ENCODE data around the gene TRIM62. TPM values are rescaled to one million over a fixed set of nuclear protein-coding genes. Genes with fewer than 3 reads are reported as not detected.

TRIM62 gene
- total RNA-seq, 3 donors from 2014 or later: 4.3 to 10.8 (median 7.2) TPM

DNA sequence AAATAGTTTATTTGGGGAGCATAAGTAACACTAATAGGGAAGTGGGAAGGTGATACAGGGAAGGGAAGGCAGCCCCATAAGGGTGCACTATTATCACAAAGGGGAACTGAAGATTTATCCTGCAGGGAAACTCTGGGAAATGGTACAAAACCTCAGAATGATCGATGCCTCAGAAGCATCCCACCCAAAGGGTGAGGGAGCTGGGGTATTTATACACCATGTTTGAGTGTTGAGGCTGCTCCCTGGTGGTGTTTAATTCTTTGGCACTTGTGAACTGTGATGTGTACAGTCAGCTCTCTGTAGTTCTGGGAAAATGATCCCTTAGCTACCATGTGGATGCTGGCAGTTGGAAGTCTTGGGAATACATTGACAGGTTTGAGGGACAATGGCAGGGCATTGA is 5.1 kb upstream of the TRIM62 start:
- intact Hi-C loops (cut with DNase I; ENCODE audit: low total_unique reads): no loop called here
- Histone ChIP-seq H3K9me3 (no peaks in the 10 kb centered on the region), H3K27ac (no peak overlapping the region), H3K27me3 (no peaks in the 10 kb centered on the region), H3K36me3 (no peaks in the 10 kb centered on the region), H3K4me1 (no peaks in the 10 kb centered on the region), H3K4me3 (no peak overlapping the region)
- TF ChIP-seq POLR2A (IDR thresholded peaks at IDR 0.05): no peak
- TF ChIP-seq, protein P1, sequence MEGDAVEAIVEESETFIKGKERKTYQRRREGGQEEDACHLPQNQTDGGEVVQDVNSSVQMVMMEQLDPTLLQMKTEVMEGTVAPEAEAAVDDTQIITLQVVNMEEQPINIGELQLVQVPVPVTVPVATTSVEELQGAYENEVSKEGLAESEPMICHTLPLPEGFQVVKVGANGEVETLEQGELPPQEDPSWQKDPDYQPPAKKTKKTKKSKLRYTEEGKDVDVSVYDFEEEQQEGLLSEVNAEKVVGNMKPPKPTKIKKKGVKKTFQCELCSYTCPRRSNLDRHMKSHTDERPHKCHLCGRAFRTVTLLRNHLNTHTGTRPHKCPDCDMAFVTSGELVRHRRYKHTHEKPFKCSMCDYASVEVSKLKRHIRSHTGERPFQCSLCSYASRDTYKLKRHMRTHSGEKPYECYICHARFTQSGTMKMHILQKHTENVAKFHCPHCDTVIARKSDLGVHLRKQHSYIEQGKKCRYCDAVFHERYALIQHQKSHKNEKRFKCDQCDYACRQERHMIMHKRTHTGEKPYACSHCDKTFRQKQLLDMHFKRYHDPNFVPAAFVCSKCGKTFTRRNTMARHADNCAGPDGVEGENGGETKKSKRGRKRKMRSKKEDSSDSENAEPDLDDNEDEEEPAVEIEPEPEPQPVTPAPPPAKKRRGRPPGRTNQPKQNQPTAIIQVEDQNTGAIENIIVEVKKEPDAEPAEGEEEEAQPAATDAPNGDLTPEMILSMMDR (IDR thresholded peaks at IDR 0.05): no peak
- TF ChIP-seq POLR2AphosphoS5 (IDR thresholded peaks at IDR 0.05): no peak
- no peak for DNase-seq (ENCODE audit: low spot score in 2 of 2)

DNA sequence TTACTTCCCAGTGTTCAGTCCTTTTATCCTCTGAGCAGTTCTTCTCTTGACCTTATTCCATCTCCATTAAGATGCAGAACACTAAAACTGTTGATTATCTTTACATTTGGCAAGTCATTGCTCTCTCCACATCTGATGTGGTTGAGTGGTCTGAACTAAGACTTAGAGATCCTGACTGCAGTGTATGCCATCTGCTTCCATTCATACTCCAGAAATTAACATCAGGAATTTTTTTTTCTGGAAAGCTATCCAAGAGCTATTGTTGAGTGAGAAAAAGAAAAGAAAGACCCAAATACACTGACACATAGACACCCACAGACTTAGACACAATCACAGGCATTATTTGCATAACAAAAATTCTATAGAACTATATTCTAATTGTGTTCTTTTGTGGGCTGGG is 3.7 kb upstream of the TRIM62 start:
- no peaks in the 10 kb centered on the region for H3K27me3 ChIP-seq

DNA sequence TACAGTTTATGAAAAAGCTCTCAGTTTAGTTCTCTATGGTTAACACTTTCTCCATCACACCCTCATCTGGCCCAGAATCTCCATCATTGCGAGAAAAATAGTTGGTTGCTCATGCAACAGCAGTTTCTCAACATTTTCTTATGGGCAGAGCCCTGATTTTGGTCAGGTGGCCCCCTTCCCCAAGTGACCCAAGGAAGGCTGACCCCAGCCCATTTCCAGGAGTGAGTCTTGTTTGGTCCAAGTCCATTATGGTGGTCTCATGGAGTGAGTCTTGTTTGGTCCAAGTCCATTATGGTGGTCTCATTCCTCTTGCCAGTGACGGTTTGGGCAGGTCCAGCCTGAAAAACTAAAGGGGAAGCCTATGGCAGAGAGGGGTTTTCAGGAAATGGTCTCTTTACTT is 1.5 kb upstream of the TRIM62 start:
- no peaks in the 10 kb centered on the region for H3K36me3 ChIP-seq
- H3K4me3 ChIP-seq: no peak overlapping the region
- TF ChIP-seq POLR2A (IDR thresholded peaks at IDR 0.05) (no peak), POLR2AphosphoS5 (IDR thresholded peaks at IDR 0.05) (no peak)
- TF ChIP-seq, protein P1 (IDR thresholded peaks at IDR 0.05): no peak
- H3K9me3 ChIP-seq: no peaks in the 10 kb centered on the region
- no peak overlapping the region for H3K27ac ChIP-seq
- H3K27me3 ChIP-seq: no peaks in the 10 kb centered on the region
- DNase-seq (ENCODE audit: low spot score in 2 of 2): peak in 1 of 2 donors; percentile 10
- no peaks in the 10 kb centered on the region for H3K4me1 ChIP-seq
- intact Hi-C loops (cut with DNase I; ENCODE audit: low total_unique reads): no loop called here

More for the DNA sequence above, 3.7 kb upstream of the TRIM62 start:
- Histone ChIP-seq H3K4me1 (no peaks in the 10 kb centered on the region), H3K36me3 (no peaks in the 10 kb centered on the region), H3K27ac (no peak overlapping the region), H3K9me3 (no peaks in the 10 kb centered on the region), H3K4me3 (no peak overlapping the region)
- TF ChIP-seq, protein P1 (IDR thresholded peaks at IDR 0.05): no peak
- TF ChIP-seq POLR2AphosphoS5 (IDR thresholded peaks at IDR 0.05) (no peak), POLR2A (IDR thresholded peaks at IDR 0.05) (no peak)
- DNase-seq (ENCODE audit: low spot score in 2 of 2): no peak
- intact Hi-C loops (cut with DNase I; ENCODE audit: low total_unique reads): no loop called here

DNA sequence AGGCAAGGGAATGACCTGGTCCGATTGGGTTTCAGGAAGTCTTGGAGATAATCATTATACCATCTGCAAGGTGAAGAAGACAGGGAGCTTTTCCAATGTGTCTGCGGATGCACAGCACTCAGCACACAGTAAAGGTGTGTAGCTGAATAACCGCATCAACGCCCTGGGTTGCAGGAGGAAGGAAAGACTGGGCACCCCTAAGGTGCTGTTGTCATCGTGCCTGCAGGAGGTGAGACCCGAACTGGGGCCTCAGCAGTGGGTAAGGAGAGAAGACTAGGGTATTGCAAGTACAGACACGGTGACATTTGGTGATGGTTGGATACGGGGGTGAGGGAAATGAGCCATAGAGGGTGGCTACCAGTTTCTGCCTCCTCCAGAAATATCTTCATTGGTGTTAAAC is 1.1 kb upstream of the TRIM62 start:
- DNase-seq (ENCODE audit: low spot score in 2 of 2): peak in 1 of 2 donors; percentile 11
- H3K27ac ChIP-seq: peak overlapping the region in 1 of 2 donors; percentile 90
- intact Hi-C loops (cut with DNase I; ENCODE audit: low total_unique reads): no loop called here

DNA sequence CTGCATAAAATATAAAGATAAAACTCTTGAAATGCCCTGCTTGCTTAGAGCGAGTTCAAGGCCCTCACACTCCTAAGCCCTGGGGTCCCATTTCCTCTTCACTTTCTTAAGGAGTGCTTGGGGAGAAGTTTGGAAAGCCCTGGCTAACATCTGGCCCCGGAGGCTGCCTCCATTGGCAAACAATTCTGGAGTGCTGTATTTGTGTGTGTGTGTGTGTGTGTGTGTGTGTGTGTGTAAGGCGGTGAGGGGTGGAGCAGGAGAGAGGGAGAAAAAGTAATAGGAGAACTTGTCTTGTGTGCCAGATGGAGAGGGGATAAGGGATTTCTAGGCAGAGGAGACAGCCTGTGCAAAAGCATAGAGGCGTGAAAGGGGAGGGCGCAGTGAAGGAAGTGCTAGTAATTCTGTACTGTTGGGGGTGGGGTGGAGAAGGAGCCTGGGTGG is 578 bp upstream of the TRIM62 start:
- H3K9me3 ChIP-seq: no peaks in the 10 kb centered on the region
- intact Hi-C loops (cut with DNase I; ENCODE audit: low total_unique reads): no loop called here
- H3K36me3 ChIP-seq: no peaks in the 10 kb centered on the region
- H3K27me3 ChIP-seq: no peaks in the 10 kb centered on the region
- H3K4me3 ChIP-seq: peak overlapping the region; percentile 75 to 93 (median 84)
- peak overlapping the region; percentile 79 to 90 for H3K27ac ChIP-seq
- H3K4me1 ChIP-seq: no peaks in the 10 kb centered on the region
- TF ChIP-seq POLR2AphosphoS5 (IDR thresholded peaks at IDR 0.05): no peak
- TF ChIP-seq POLR2A (IDR thresholded peaks at IDR 0.05): no peak
- TF ChIP-seq, protein P1 (IDR thresholded peaks at IDR 0.05): no peak
- no peak for DNase-seq (ENCODE audit: low spot score in 2 of 2)

More for the DNA sequence above, 1.1 kb upstream of the TRIM62 start:
- TF ChIP-seq POLR2A (IDR thresholded peaks at IDR 0.05): no peak
- Histone ChIP-seq H3K9me3 (no peaks in the 10 kb centered on the region), H3K27me3 (no peaks in the 10 kb centered on the region), H3K4me3 (no peak overlapping the region), H3K4me1 (no peaks in the 10 kb centered on the region), H3K36me3 (no peaks in the 10 kb centered on the region)

Measured in breast epithelium (tissue), 4 donors.